D341Med (cell line): Measurements from ENCODE around the gene AK4.

Source experiments
- DNase-seq: peaks from one replicate; pipeline ENCODE4 v3.0.0; 2012; ENCODE audit warnings: low spot score

AK4 gene

GRCh38 chr1:65176591-65176990 is 28.6 kb downstream of the AK4 start:
- DNase-seq, result no peak

GRCh38 chr1:65177457-65177856 is 29.5 kb downstream of the AK4 start:
- no peak for DNase-seq

GRCh38 chr1:65178235-65178634 is 30.2 kb downstream of the AK4 start:
- DNase-seq, result no peak

GRCh38 chr1:65179148-65179547 is 31.1 kb downstream of the AK4 start:
- DNase-seq, result no peak

GRCh38 chr1:65180977-65181376 is 33.0 kb downstream of the AK4 start:
- no peak for DNase-seq

GRCh38 chr1:65182658-65183268 is 34.8 kb downstream of the AK4 start:
- DNase-seq, result no peak

GRCh38 chr1:65189576-65190115 is 41.6 kb downstream of the AK4 start:
- DNase-seq, result no peak

- DNase-seq, result no peak
These were observed 42.2 kb downstream of the AK4 start for GRCh38 chr1:65190229-65190628.

- DNase-seq, result no peak
These were observed 45.2 kb downstream of the AK4 start for GRCh38 chr1:65193129-65193695.

- no peak for DNase-seq
These were observed 47.8 kb downstream of the AK4 start for GRCh38 chr1:65195495-65196417.

GRCh38 chr1:65196926-65197325 is 48.9 kb downstream of the AK4 start:
- DNase-seq, result no peak

- no peak for DNase-seq
These were observed 49.6 kb downstream of the AK4 start for GRCh38 chr1:65197636-65198035.

- DNase-seq, result no peak
These were observed 50.1 kb downstream of the AK4 start for GRCh38 chr1:65198096-65198495.

GRCh38 chr1:65200411-65200810 is 52.4 kb downstream of the AK4 start:
- no peak for DNase-seq

GRCh38 chr1:65206836-65207235 is 58.8 kb downstream of the AK4 start:
- DNase-seq, result no peak

GRCh38 chr1:65207317-65207716 is 59.3 kb downstream of the AK4 start:
- no peak for DNase-seq

GRCh38 chr1:65208563-65208973 is 60.6 kb downstream of the AK4 start:
- no peak for DNase-seq

- DNase-seq, result peak; percentile 41
These were observed 61.2 kb downstream of the AK4 start for GRCh38 chr1:65209005-65209885.

- no peak for DNase-seq
These were observed 62.3 kb downstream of the AK4 start for GRCh38 chr1:65210325-65210724.

- no peak for DNase-seq
These were observed 63.3 kb downstream of the AK4 start for GRCh38 chr1:65211331-65211730.

- DNase-seq, result no peak
These were observed 65.4 kb downstream of the AK4 start for GRCh38 chr1:65213271-65214023.
